Activated effector memory CD4-positive, alpha-beta T cell treated with anti-CD3 and anti-CD28 coated beads, Interleukin-2, amount 50 U/mL, for 16 hours (primary cell): Measurements from ENCODE around the gene SFPQ.
"Not testable (repeated sequence)": the region's sequence is repeated elsewhere in the genome, so short reads cannot be mapped to it uniquely, and the experiment has no call there.

ENCODE experiments used
- DNase-seq: peaks from one replicate; pipeline ENCODE4 v3.0.0-alpha.2; 2020

Gene SFPQ

GRCh38 chr1:35137590-35137989 is 55.4 kb downstream of the SFPQ start:
- not testable (repeated sequence) for DNase-seq

- no peak for DNase-seq
Measured at GRCh38 chr1:35136780-35137179, 56.2 kb downstream of the SFPQ start.
